ENCODE data around the gene TSPAN3.

DNA sequence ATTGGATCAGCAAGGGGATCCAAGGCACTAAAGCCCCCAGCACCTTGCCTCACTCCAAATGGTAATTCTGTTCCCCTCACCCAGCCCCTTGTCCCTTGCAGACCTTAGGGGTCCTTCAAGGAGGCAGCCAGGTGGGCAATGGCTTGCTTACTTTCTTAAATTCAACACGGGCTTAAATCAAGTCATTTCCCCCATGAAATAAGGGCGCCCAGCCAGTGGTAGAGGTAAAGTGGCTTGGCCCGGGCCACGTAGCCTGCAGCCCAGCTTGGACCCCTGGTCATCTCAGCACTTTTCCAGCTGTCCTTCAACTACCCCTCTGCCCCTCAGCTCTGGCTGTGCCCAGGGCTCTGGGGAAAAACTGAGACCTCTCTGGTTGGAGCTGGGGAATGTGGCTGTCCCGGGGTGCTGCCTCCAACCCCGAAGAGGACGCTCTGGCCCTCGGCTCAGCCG lies 74.8 kb downstream of the TSPAN3 start:
- no peak for TF ChIP-seq POLR2A (IDR thresholded peaks at IDR 0.05)
- TF ChIP-seq, protein P1, sequence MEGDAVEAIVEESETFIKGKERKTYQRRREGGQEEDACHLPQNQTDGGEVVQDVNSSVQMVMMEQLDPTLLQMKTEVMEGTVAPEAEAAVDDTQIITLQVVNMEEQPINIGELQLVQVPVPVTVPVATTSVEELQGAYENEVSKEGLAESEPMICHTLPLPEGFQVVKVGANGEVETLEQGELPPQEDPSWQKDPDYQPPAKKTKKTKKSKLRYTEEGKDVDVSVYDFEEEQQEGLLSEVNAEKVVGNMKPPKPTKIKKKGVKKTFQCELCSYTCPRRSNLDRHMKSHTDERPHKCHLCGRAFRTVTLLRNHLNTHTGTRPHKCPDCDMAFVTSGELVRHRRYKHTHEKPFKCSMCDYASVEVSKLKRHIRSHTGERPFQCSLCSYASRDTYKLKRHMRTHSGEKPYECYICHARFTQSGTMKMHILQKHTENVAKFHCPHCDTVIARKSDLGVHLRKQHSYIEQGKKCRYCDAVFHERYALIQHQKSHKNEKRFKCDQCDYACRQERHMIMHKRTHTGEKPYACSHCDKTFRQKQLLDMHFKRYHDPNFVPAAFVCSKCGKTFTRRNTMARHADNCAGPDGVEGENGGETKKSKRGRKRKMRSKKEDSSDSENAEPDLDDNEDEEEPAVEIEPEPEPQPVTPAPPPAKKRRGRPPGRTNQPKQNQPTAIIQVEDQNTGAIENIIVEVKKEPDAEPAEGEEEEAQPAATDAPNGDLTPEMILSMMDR (IDR thresholded peaks at IDR 0.05), result no peak
